AG04450 (cell line): ENCODE data around the gene CACNA1D. TPM values are rescaled to one million over a fixed set of nuclear protein-coding genes. Genes with fewer than 3 reads are reported as not detected.
"Not testable (repeated sequence)": the region's sequence is repeated elsewhere in the genome, so short reads cannot be mapped to it uniquely, and the experiment has no call there.

Source experiments
- CTCF ChIA-PET: fragments of 300-600, 350-600 bp; formaldehyde crosslinking; extraction: SDS; loops from one replicate; lab custom pipeline; 2022; ENCODE audit warnings: antibody characterized with exemption, inconsistent platforms; lab: Charles Lee
- POLR2A ChIA-PET: fragments of 350-600 bp; formaldehyde crosslinking; extraction: SDS; loops from one replicate; lab custom pipeline; 2021; ENCODE audit warnings: antibody characterized with exemption, inconsistent platforms; lab: Yijun Ruan, JAX
- DNase-seq: peaks from one replicate; pipeline ENCODE4 v3.0.0-alpha.2; 2011; ENCODE audit warnings: low read depth, low spot score
- H3K27ac ChIP-seq: one replicate; pipeline ENCODE4 v1.5.1; 2012; ENCODE audit warnings: low read depth, low read length, control low read depth
- H3K27me3 ChIP-seq: one replicate; pipeline ENCODE4 v1.6.0; 2012; ENCODE audit warnings: low read length; ENCODE audit not compliant: control insufficient read depth, insufficient read depth
- H3K4me3 ChIP-seq: 2 replicates; pipeline ENCODE4 v1.5.1; 2011; ENCODE audit warnings: mild to moderate bottlenecking, low read depth, low read length, control low read depth
- H3K9me3 ChIP-seq: 2 replicates; pipeline ENCODE4 v1.5.1; 2012; ENCODE audit warnings: low read length; ENCODE audit not compliant: control insufficient read depth, insufficient read depth
- CTCF ChIP-seq: IDR thresholded peaks from 2 replicates; pipeline ENCODE4 v1.5.1; 2011; ENCODE audit warnings: low read depth, low read length, control low read depth, inconsistent platforms
- polyA plus RNA-seq: library from polyadenylated mRNA; depleted of rRNA; stranded (reverse); fragments of >200 nt; gene quantifications from 2 replicates; pipeline ENCODE4 v1.2.3, GENCODE V29; 2011

CACNA1D gene
- polyA plus RNA-seq, 1 experiment = 0.07 TPM

- no peak overlapping the region for H3K4me3 ChIP-seq
- ChIA-PET POLR2A (no interaction called here), CTCF (no interaction called here)
- no peak for DNase-seq
- H3K27me3 ChIP-seq = no peaks in the 10 kb centered on the region
- no peak for TF ChIP-seq CTCF
- no peaks in the 10 kb centered on the region for H3K9me3 ChIP-seq
- no peak overlapping the region for H3K27ac ChIP-seq
Observed at GRCh38 chr3:53473422-53473821, 21.0 kb upstream of the CACNA1D start.

GRCh38 chr3:53476372-53476771, 18.0 kb upstream of the CACNA1D start:
- POLR2A ChIA-PET, H3K9me3 ChIP-seq, H3K27me3 ChIP-seq, H3K4me3 ChIP-seq, DNase-seq, CTCF ChIA-PET, H3K27ac ChIP-seq: not testable (repeated sequence)

- DNase-seq, CTCF ChIA-PET, H3K27ac ChIP-seq: not testable (repeated sequence)
Observed at GRCh38 chr3:53477689-53478088, 16.7 kb upstream of the CACNA1D start.

GRCh38 chr3:53478166-53478830, 16.1 kb upstream of the CACNA1D start:
- ChIA-PET POLR2A (no interaction called here), CTCF (no interaction called here)

More at GRCh38 chr3:53477689-53478088, 16.7 kb upstream of the CACNA1D start:
- H3K27me3 ChIP-seq, H3K9me3 ChIP-seq, H3K4me3 ChIP-seq, POLR2A ChIA-PET: not testable (repeated sequence)

GRCh38 chr3:53478921-53479664, 15.3 kb upstream of the CACNA1D start:
- POLR2A ChIA-PET = no interaction called here
- DNase-seq = no peak
- CTCF ChIA-PET = no interaction called here

More at GRCh38 chr3:53478166-53478830, 16.1 kb upstream of the CACNA1D start:
- Histone ChIP-seq H3K27me3 (no peaks in the 10 kb centered on the region), H3K9me3 (no peaks in the 10 kb centered on the region), H3K27ac (no peak overlapping the region), H3K4me3 (no peak overlapping the region)
- no peak for TF ChIP-seq CTCF
- DNase-seq = no peak

More at GRCh38 chr3:53478921-53479664, 15.3 kb upstream of the CACNA1D start:
- Histone ChIP-seq H3K4me3 (no peak overlapping the region), H3K27me3 (no peaks in the 10 kb centered on the region), H3K27ac (no peak overlapping the region), H3K9me3 (no peaks in the 10 kb centered on the region)
- TF ChIP-seq CTCF = no peak
